AG04449 (cell line): ENCODE results near the gene KDM5A.

ENCODE experiments used
- CTCF ChIA-PET: fragments of 350-600 bp; formaldehyde crosslinking; extraction: SDS; loops from one replicate; lab custom pipeline; 2021; ENCODE audit warnings: antibody characterized with exemption; lab: Yijun Ruan, JAX
- POLR2A ChIA-PET: fragments of 400-600, 350-600 bp; formaldehyde crosslinking; extraction: SDS; loops from one replicate; lab custom pipeline; 2020; ENCODE audit warnings: antibody characterized with exemption, inconsistent platforms; lab: Yijun Ruan, JAX
- DNase-seq: peaks from one replicate; pipeline ENCODE4 v3.0.0-alpha.2; 2010; ENCODE audit warnings: low read depth, low spot score
- H3K4me3 ChIP-seq: 2 replicates; pipeline ENCODE4 v1.5.1; 2011; ENCODE audit warnings: low read depth, mild to moderate bottlenecking, control low read depth, low read length
- TF ChIP-seq, protein P1 (sequence below): IDR thresholded peaks from one replicate; pipeline ENCODE4 v1.5.1; 2011; ENCODE audit warnings: mild to moderate bottlenecking, moderate library complexity, low read length, control low read depth, inconsistent platforms; ENCODE audit not compliant: insufficient read depth; ENCODE audit errors: missing control alignments

KDM5A gene

DNA sequence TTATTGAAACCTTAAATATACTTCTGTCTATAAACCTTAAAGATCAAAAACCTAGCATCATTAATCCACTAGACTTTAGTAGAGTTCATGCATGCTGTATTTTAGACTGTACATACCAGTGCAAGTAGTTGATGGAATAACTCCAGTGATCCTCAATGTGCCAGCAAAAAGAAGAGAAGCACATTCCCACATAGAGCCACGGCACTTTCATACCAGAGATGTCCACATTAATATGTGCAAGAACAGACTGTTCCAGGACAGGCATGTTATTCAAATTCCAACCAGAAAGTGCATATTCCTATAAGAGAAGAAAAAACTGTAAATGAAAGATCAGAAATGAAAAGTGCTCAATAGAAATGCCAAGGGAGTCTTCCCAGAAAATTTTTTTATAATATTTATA is 55.0 kb downstream of the KDM5A start:
- no peak overlapping the region for H3K4me3 ChIP-seq
- TF ChIP-seq, protein P1, sequence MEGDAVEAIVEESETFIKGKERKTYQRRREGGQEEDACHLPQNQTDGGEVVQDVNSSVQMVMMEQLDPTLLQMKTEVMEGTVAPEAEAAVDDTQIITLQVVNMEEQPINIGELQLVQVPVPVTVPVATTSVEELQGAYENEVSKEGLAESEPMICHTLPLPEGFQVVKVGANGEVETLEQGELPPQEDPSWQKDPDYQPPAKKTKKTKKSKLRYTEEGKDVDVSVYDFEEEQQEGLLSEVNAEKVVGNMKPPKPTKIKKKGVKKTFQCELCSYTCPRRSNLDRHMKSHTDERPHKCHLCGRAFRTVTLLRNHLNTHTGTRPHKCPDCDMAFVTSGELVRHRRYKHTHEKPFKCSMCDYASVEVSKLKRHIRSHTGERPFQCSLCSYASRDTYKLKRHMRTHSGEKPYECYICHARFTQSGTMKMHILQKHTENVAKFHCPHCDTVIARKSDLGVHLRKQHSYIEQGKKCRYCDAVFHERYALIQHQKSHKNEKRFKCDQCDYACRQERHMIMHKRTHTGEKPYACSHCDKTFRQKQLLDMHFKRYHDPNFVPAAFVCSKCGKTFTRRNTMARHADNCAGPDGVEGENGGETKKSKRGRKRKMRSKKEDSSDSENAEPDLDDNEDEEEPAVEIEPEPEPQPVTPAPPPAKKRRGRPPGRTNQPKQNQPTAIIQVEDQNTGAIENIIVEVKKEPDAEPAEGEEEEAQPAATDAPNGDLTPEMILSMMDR, result no peak
- ChIA-PET POLR2A (no interaction called here), CTCF (no interaction called here)
- DNase-seq, result no peak

DNA sequence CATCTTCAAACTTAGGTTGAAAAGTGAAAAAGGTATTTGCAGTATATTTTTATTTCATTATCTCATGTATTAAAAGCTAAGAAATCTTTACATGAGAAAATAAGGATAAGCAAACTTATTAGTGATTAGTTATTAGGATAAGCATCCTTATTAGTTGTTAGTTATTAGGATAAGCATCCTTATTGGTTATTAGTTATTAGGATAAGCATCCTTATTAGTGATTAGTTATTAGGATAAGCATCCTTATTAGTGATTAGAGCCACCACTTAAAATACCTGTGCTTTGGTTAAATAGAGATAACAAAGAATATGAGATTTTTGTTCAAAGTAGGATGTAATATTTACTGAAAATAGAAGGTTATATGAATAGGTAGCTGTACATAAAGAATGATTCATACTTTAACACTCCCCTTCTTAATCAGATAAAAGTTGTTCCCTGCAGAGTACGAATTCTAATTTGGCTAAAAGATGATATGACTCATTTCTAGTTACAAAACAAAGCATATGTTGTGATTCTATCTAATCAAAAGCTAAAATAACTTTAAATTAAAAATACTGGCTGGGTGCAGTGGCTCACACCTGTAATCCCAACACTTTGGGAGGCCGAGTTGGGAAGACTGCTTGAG is 56.4 kb downstream of the KDM5A start:
- H3K4me3 ChIP-seq, result no peak overlapping the region
- ChIA-PET CTCF (interaction anchor here (1.3 kb wide), 1 partner anchor 10 kb away, joined by 5 read pairs; no protein-coding TSS in a partner anchor), POLR2A (no interaction called here)
- TF ChIP-seq, protein P1, result no peak
- no peak for DNase-seq

DNA sequence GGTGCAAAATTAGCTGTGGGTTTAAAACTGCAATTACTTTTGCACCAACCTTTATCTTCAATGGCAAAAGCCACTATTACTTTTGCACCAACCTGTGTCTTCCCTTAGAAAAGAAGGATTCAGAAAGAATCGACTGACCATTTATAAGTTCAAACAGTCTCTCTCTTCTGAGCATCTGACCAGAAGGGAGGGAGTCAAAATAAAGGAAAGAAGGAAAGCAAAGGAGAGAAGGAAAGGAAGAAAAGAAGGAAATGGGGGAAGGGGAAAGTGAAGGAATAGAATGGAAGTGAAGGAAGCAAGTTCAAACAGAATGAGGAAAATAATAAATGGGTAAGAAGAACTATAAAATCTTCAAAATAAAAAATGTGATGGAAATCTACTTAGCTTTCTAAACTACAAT is 57.8 kb downstream of the KDM5A start:
- POLR2A ChIA-PET, result no interaction called here
- CTCF ChIA-PET, result interaction anchor here (1.1 kb wide), 1 partner anchor 15 kb away, joined by 3 read pairs; no protein-coding TSS in a partner anchor
- H3K4me3 ChIP-seq, result no peak overlapping the region
- TF ChIP-seq, protein P1, result no peak
- no peak for DNase-seq

DNA sequence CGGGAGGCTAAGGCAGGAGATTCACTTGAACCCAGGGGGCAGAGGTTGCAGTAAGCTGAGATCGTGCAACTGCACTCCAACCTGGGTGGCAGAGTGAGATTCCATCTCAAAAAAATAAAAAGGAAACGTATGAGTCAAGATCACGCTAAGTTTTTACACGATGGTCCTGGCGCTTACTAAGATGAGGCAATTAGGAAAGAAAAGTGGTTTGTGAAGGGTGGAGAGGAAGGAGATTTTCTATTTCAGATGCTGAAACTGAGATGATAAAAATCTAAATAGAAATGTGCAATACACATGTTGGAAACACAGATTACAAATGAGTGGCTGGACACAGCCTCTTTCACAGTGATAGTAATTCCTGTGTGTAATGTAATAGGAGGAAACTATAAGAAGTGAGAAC is 63.2 kb downstream of the KDM5A start:
- TF ChIP-seq, protein P1, result no peak
- POLR2A ChIA-PET, result no interaction called here
- no peak for DNase-seq
- H3K4me3 ChIP-seq, result no peak overlapping the region
- CTCF ChIA-PET, result no interaction called here

DNA sequence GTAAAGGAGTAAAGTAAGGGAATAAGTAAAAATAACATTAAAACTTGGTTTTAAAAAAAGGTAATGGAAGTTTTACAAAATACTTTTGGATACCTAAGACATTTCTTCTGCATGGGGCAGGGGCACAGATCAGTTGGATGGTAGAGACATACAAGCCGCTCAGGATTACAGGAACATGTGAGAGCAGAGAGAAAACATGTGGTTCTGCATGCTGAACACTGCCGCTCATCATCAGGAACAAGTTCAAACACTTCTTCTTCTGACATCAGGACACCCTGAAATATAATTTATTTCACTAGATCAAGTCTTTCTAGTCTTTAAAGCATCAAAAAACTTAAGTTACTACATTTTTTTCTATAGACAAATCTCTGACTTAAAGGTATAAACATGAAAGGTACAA is 65.6 kb downstream of the KDM5A start:
- TF ChIP-seq, protein P1, result no peak
- ChIA-PET CTCF (no interaction called here), POLR2A (no interaction called here)
- no peak for DNase-seq
- no peak overlapping the region for H3K4me3 ChIP-seq

DNA sequence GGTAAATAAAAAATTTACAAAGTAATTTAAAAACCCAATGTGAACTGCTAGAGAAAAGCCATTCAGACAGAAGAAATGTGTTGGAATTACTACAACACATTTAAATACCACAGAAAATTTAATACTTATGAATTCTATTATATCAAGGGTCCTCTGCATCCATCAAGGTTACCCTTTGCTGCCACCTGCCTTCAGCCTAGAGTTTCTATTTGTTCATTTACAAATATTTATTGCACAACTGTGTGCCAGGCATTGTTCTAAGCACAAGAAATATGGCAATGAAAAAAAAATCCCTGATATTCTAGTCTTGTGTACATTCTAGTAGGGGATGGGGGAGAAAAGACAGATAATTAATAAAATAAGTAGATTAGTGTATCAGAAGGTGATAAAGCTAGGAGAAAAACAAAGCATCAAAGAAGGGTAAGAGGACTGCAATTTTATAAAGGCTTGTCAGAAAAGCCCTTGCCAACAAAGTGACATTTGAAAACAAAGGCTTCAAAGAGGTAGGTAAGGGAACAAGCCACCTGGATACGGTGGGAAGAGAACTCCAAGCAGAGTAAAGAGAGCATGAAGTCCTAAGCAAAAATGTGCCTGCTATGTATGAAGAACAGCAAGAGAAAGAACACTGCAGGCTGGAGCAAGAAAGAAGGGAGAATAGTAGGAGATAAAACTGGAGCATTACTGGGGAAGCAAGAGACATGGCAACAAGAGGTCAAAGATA is 67.4 kb downstream of the KDM5A start:
- CTCF ChIA-PET, result interaction anchor here (1.4 kb wide), 1 partner anchor 27 kb away, joined by 3 read pairs; no protein-coding TSS in a partner anchor
- no peak overlapping the region for H3K4me3 ChIP-seq
- DNase-seq, result no peak
- POLR2A ChIA-PET, result no interaction called here
- TF ChIP-seq, protein P1, result no peak
